DMS114 treated with DMSO at 0.1 percent for 48 hours (cell line): ENCODE data around the gene ZNF322.

ENCODE experiments used
- DNase-seq: peaks from one replicate; lab custom pipeline; 2025; ENCODE audit not compliant: unreplicated experiment; lab: John Stamatoyannopoulos, UW

ZNF322 gene

DNA sequence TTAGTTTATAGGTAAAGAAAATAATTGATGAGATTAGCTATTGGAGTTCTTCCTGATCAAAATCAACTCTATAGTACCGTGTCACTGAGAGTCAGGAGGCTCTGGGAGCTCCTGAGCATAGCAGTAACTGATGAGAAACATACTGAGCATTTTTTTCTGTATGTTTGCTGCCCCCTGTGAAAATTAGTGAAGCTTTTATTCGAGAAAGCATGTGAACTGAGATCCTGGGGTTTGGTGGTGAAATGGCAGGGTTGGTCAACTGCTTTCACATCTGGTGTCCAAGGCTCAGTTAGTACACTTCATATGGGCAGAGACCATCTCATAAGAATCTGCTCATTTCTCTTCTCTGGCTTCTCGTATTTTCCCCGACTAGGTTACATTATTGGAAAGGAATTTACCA is 66.9 kb downstream of the ZNF322 start:
- no peak for DNase-seq

- no peak for DNase-seq
Measured at GRCh38 chr6:26588965-26589364, 70.6 kb downstream of the ZNF322 start.
